ENCODE measurements around the gene RBPMS2. TPM values are rescaled to one million over a fixed set of nuclear protein-coding genes. Genes with fewer than 3 reads are reported as not detected.
"Not testable (repeated sequence)": the region's sequence is repeated elsewhere in the genome, so short reads cannot be mapped to it uniquely, and the experiment has no call there.

Gene RBPMS2
- total RNA-seq (not detected), polyA plus RNA-seq (not detected), total RNA-seq (0 reads per million in 6 experiments)

DNA sequence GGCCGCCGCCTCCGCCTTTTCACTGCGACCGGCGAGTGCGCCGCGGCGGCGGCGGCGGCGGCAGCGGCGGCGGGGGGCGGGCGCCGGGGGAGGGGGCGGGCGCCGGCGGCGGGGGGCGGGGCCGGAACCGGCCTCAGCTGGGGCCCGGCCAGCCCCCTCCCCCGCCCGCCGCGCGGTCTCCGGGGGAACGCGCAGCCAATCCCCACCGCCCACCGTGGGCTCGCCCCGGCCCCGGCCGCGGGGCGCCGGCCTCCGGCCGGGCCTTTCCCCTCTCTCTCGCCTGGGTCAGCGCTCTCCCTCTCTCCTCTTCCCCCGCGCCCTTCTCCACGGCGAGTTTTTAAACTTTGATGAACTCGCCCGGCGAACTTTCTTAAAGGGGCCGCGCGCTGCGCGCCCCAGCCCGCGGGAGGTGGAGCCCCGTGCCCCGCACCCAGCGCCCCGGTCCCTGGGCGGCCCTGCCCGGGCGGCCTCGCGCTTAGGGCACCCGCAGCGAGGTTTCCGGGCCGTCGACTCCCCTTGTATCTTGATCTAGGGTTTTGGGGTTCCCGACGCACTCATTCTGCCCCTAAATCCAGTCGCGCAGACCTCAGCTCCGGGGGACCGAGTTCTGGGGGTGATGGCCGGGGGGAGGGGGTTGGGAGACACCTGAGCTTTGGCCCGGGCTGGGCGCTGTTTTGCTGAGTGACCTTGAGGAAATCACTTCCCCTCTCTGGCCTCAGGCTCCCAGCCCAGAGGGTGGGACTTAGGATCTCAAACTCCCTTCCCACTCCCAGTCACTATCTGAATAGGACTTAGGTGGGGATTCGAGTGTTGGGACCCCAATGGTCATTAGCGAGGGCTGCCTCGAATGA, at the start of gene RBPMS2:
Gene RBPMS2, minus strand, starts transcription at position 39 of the 851 bp plus-strand sequence. CDS start 270 bp downstream, outside the sequence.
- no peaks in the 10 kb centered on the region for H3K36me3 Mint-ChIP-seq
- peaks cover 3 to 8% (median 6%) of the 10 kb centered on the region in 4 donors for H3K4me1 Mint-ChIP-seq
- DNase-seq (no peak), ATAC-seq (peak; percentile 33 to 70)
- H3K27ac Mint-ChIP-seq, result peak within 1 kb of the TSS in 1 of 10 donors; percentile 40
- peaks cover 16 to 45% (median 32%) of the 10 kb centered on the region in 5 donors for H3K27me3 Mint-ChIP-seq
- peak within 1 kb of the TSS; percentile 62 to 83 (median 72) for H3K4me3 Mint-ChIP-seq
- H3K9me3 Mint-ChIP-seq, result no peaks in the 10 kb centered on the region
- POLR2A ChIA-PET, result no interaction called here

DNA sequence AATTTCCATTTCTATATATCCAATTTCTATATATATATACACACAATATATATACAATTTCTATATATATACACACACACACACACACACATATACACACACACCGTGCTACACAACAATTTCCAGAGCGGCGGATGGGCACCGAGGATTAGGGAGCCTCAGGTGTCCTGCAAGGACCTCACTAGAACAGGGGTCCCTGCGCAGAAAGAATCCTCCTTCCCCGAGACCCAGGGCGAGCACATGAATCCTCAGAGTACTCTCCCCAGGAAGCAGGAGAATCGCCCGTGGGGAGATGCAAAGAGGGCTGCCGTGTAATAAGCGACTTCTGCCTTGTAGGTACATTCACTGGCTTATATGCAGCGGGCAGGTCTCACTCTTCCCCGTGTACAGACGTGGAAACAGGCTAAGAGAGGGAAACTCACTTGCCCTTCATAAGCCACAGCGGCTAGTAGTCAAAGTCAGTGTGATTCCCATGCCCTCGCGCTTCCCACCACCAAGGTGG, 49.6 kb upstream of the RBPMS2 start:
- H3K9me3 Mint-ChIP-seq, result no peaks in the 10 kb centered on the region
- peak; percentile 24 to 28 for ATAC-seq
- H3K4me3 Mint-ChIP-seq, result peak overlapping the region; percentile 82 to 94 (median 91)
- no peak overlapping the region for H3K27ac Mint-ChIP-seq
- peaks cover 0 to 1% (median 0%) of the 10 kb centered on the region in 3 donors for H3K36me3 Mint-ChIP-seq
- POLR2A ChIA-PET, result interaction anchor here (1.1 to 1.8 kb wide), 5 partner anchors 10 to 462 kb away, joined by 3 to 19 read pairs (median 6); partner anchors contain the start of gene PARP16
- H3K27me3 Mint-ChIP-seq, result peaks cover 3 to 36% (median 13%) of the 10 kb centered on the region in 5 donors
- no peak for DNase-seq
- H3K4me1 Mint-ChIP-seq, result peaks cover 18 to 33% (median 29%) of the 10 kb centered on the region in 4 donors

DNA sequence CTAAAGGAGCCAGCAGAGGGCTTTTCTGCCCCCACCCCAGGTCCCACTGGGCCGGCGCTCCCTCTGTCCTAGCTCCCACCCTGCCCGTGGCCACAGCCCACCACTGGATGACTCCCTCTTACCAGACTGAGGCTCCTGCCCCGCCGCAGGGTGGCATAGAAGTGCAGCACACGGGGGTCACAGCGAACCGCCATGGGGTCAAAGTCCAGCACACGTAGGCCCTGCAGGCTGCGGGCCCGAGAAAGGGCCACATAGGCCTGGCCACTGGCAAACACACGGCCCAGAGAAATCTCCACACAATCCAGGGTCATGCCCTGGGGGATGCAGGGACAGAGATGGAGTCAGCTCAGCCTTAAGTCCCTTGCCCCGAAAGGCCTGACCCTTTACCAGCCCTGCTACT, 41.1 kb upstream of the RBPMS2 start:
- Mint-ChIP-seq H3K9me3 (no peaks in the 10 kb centered on the region), H3K27ac (peak overlapping the region in 1 of 10 donors; percentile 77), H3K4me3 (no peak overlapping the region), H3K4me1 (peaks cover 0 to 3% (median 0%) of the 10 kb centered on the region in 4 donors), H3K27me3 (peaks cover 0 to 6% (median 0%) of the 10 kb centered on the region in 5 donors), H3K36me3 (no peaks in the 10 kb centered on the region)
- DNase-seq (no peak), ATAC-seq (no peak)
- POLR2A ChIA-PET, result no interaction called here

DNA sequence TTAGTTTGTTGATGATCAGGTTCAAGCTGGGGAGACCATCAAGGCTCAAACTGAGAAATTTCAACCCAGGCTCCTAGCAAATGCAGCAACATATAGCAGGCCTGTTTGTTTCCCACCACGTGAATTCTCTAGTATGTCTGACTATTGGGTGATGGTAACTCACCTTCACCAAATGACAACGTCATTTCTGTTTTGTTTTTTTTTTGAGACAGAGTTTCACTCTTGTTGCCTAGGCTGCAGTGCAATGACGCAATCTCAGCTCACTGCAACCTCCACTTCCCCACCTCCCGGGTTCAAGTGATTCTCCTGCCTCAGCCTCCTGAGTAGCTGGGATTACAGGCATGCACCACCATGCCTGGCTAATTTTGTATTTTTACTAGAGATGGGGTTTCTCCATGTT, 39.6 kb upstream of the RBPMS2 start:
- H3K9me3 Mint-ChIP-seq, H3K36me3 Mint-ChIP-seq, H3K4me1 Mint-ChIP-seq, ATAC-seq, H3K4me3 Mint-ChIP-seq, H3K27me3 Mint-ChIP-seq, DNase-seq: not testable (repeated sequence)
- H3K27ac Mint-ChIP-seq, result peak overlapping the region in 2 of 10 donors; percentile 31 to 71
- POLR2A ChIA-PET, result interaction anchor here (0.6 kb wide), 1 partner anchor 144 kb away, joined by 3 read pairs; no protein-coding TSS in a partner anchor

DNA sequence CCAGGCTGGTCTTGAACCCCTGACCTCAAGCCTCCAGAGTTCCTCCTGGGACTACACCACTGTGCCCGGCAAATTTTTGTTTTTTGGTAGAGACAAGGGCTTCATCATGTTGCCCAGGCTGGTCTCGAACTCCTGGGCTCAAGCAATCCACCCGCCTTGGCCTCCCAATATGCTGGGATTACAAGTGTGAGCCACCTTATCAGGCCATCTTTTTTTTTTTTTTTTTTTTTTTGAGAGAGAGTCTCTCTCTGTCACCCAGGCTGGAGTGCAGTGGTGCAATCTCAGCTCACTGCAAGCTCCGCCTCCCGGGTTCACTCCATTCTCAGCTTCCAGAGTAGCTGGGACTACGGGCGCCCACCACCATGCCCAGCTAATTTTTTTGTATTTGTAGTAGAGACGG, 38.9 kb upstream of the RBPMS2 start:
- ATAC-seq, H3K27me3 Mint-ChIP-seq, H3K36me3 Mint-ChIP-seq, H3K4me1 Mint-ChIP-seq, H3K9me3 Mint-ChIP-seq, POLR2A ChIA-PET, H3K4me3 Mint-ChIP-seq, DNase-seq: not testable (repeated sequence)
- H3K27ac Mint-ChIP-seq, result peak overlapping the region in 2 of 10 donors; percentile 33 to 71

DNA sequence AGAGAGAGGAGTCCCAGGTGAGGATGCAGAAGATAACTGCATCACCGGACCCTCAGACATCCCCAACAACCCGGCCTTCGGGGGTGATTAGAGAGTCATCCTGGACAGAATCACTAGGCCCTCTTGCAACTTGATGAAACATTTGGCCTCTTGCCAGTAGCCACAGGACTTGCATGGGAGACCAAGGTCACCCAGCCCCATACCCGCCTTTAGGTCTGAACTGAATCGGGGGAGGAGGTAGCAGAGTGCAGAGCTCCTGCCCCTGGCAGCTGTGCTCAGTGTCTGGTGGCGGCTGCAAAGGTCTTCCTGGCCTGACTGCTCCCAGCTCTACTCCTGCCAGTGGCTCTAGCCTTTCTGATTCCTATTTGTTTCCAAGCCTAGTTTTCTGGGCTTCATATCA, 37.7 kb upstream of the RBPMS2 start:
- Mint-ChIP-seq H3K9me3 (no peaks in the 10 kb centered on the region), H3K36me3 (no peaks in the 10 kb centered on the region), H3K4me1 (peaks cover 0 to 6% (median 3%) of the 10 kb centered on the region in 4 donors), H3K27me3 (peaks cover 0 to 2% (median 0%) of the 10 kb centered on the region in 5 donors), H3K4me3 (no peak overlapping the region), H3K27ac (no peak overlapping the region)
- POLR2A ChIA-PET, result interaction anchor here (0.5 kb wide), 1 partner anchor 87 kb away, joined by 3 read pairs; no protein-coding TSS in a partner anchor
- no peak for DNase-seq
- ATAC-seq, result no peak

DNA sequence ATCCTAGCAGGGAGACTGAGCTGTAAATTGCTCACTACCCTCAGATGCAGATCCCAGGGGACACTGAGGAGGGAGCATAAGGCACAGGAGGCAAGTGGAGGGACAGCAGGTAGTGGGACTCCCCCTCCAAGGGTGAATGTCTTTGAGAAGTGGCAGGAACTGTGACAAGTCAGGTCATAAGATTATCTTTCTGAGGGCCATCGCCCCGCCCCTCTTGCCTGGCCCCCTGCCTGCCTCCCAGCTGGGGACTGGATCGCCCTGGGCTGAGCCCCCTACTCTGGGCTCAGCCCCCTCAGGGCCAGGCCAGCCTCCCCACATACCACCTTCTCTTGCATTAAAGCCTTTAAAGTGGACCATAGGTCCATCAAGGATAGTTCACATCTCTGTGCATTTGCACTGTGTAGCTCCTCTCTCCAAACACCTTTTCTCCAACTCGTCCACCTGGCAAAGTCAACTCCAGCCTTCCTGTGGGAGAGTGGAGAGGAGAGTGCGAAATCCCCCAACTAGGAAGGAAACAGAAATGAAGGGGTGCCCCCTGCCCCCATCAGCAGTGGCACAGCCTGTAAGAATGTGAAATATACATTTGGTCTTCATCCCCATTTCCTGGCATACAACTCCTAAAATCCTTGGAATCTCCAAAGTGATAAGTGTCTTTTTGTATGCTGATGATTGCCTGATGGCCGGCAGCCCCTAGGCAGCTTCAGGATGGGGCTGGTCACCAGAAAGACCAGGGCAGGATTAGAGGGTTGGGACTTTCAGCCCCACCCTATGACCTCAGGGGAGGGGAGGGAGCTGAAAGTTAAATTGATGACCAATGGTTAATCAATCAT, 35.3 kb upstream of the RBPMS2 start:
- Mint-ChIP-seq H3K4me3 (no peak overlapping the region), H3K27ac (peak overlapping the region in 1 of 10 donors; percentile 59), H3K27me3 (peaks cover 0 to 10% (median 2%) of the 10 kb centered on the region in 5 donors), H3K4me1 (peaks cover 0 to 6% (median 3%) of the 10 kb centered on the region in 4 donors), H3K9me3 (no peaks in the 10 kb centered on the region), H3K36me3 (no peaks in the 10 kb centered on the region)
- no peak for DNase-seq
- POLR2A ChIA-PET, result interaction anchor here (0.5 to 1.1 kb wide), 3 partner anchors 21 to 315 kb away, joined by 3 to 7 read pairs (median 3); no protein-coding TSS in a partner anchor
- ATAC-seq, result no peak

DNA sequence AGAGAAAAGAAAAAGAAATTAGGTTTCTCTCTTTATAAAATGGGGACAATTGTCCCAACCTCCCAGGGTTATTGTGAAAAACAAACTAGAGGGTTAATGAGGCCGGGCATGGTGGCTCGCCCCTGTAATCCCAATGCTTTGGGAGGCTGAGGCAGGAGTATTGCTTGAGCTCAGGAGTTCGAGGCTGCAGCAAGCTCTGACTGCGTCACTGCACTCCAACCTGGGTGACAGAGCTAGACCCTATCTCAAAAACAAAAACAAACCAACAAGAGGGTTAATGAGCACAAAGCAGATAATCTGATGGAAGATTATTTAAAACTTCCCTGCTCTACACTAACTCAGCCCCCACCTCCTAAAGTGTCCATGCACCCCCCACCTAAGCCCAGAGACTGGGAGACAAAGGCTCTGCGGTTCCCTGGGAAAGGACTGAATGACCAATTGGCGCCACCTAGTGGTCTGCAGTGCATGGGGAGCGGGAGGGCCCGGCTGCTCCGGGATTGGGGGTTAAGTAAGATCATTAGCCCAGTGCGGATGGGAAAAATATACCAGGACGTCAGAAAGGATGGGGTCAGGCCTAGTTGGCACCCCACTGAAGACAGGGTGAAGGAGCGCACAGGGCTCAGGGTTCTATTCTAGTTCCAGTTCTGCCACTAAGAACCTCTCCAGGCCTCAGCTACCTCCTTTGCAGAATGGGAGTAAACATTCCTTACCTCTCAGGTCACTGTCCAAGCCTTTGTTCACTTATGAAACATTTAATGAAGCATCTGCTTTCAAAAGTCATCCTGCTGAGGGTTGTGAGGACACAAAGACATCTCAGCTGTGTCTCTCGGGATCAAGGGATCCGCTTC, 34.5 kb upstream of the RBPMS2 start:
- Mint-ChIP-seq H3K4me1 (peaks cover 0 to 6% (median 3%) of the 10 kb centered on the region in 4 donors), H3K27ac (peak overlapping the region in 1 of 10 donors; percentile 59), H3K27me3 (peaks cover 0 to 10% (median 2%) of the 10 kb centered on the region in 5 donors), H3K9me3 (no peaks in the 10 kb centered on the region), H3K36me3 (no peaks in the 10 kb centered on the region), H3K4me3 (no peak overlapping the region)
- ATAC-seq (peak; percentile 72 to 88), DNase-seq (peak; percentile 39 to 82 (median 58))
- POLR2A ChIA-PET, result interaction anchor here (0.5 to 0.9 kb wide), 2 partner anchors 20 to 315 kb away, joined by 3 to 7 read pairs; no protein-coding TSS in a partner anchor

DNA sequence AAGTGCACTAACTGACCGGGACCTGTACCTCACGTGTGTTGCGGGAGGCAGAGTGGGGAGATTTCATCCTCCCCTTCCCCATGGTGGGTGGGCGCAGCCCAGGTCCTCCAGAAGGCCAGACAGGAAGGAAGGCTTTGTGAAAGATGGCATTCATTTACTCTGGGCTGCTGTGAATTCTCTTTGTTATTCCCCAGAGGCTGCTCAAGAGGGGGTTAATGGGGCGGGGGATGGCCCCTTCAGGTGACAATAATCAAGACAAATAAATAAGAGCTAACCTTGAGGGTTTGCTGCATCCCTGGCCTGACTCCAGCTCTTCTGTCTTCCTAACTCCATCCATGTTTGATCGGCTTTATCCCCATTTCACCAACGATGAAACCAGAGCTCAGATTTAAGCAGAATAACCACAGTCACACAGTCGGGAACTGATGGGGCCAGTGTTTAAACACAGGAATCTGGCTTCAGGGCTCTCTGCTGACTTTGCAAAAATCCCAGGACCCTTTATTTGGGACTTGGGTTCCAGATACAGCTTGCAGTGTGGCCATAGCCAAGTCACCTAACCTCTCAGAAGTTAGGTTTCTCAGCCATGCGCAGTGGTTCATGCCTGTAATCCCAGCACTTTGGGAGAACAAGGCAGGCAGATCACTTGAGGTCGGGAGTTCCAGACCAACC, 33.5 kb upstream of the RBPMS2 start:
- H3K9me3 Mint-ChIP-seq, result no peaks in the 10 kb centered on the region
- H3K4me1 Mint-ChIP-seq, result peaks cover 0 to 6% (median 3%) of the 10 kb centered on the region in 4 donors
- POLR2A ChIA-PET, result no interaction called here
- no peak for DNase-seq
- no peaks in the 10 kb centered on the region for H3K36me3 Mint-ChIP-seq
- H3K4me3 Mint-ChIP-seq, result no peak overlapping the region
- no peak for ATAC-seq
- H3K27ac Mint-ChIP-seq, result no peak overlapping the region
- peaks cover 0 to 10% (median 2%) of the 10 kb centered on the region in 5 donors for H3K27me3 Mint-ChIP-seq

DNA sequence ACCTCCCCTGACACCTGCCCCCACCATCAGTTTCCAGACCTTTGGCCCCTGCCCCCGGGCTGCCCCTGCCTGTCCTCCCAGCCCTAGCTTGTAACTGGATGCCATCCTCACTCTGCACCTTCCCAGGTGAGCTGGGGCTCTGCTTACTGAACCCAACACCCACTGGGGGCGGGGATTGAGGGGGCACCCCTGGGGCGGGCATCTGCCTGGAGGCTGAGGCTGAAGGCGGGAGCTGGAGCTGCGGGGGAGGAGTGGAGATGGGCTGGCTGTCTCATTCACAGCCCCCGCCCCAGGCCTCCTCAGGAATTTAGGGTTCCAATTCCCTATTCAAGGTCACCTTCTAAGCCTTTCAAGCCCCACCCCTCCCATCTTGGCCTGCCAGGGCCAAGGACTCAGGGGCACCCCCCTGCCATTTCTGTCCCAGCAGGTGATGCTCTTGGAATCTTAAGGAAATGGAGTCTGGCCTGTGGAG, 32.4 kb upstream of the RBPMS2 start:
- Mint-ChIP-seq H3K27me3 (peaks cover 0 to 10% (median 2%) of the 10 kb centered on the region in 5 donors), H3K4me3 (no peak overlapping the region), H3K9me3 (no peaks in the 10 kb centered on the region), H3K27ac (no peak overlapping the region), H3K36me3 (no peaks in the 10 kb centered on the region), H3K4me1 (peaks cover 0 to 6% (median 3%) of the 10 kb centered on the region in 4 donors)
- DNase-seq (no peak), ATAC-seq (no peak)
- POLR2A ChIA-PET, result no interaction called here

All from naive thymus-derived CD8-positive, alpha-beta T cell (primary cell).